CD8-positive, alpha-beta memory T cell (primary cell): ENCODE data around the gene NDOR1. TPM values are rescaled to one million over a fixed set of nuclear protein-coding genes. Genes with fewer than 3 reads are reported as not detected.

ENCODE experiments used
- CTCF ChIA-PET: fragments of 350-600 bp; sonication (Branson Sonifier 250); formaldehyde crosslinking; loops from one replicate; lab custom pipeline; 2021; ENCODE audit warnings: antibody characterized with exemption; lab: Charles Lee
- POLR2A ChIA-PET: fragments of 350-600 bp; sonication (Branson Sonifier 250); formaldehyde crosslinking; loops from one replicate; lab custom pipeline; 2021; ENCODE audit warnings: antibody characterized with exemption; lab: Charles Lee
- DNase-seq, 5 donors: peaks; one replicate each; pipeline versions ENCODE4 v3.0.0 to v3.0.0-alpha.2; 2020 to 2022; ENCODE audit warnings: mixed read lengths in 1 of 5
- H3K27ac ChIP-seq: one replicate; pipeline ENCODE4 v1.7.0; 2013; ENCODE audit warnings: low read depth, mild to moderate bottlenecking, low read length, moderate library complexity
- H3K27me3 ChIP-seq: 2 replicates; pipeline ENCODE4 v1.7.0; 2013; ENCODE audit warnings: low read length, mild to moderate bottlenecking; ENCODE audit not compliant: insufficient read depth, poor library complexity, severe bottlenecking
- H3K36me3 ChIP-seq: 2 replicates; pipeline ENCODE4 v1.7.0; 2013; ENCODE audit warnings: mild to moderate bottlenecking, low read length, moderate library complexity; ENCODE audit not compliant: insufficient read depth
- H3K4me1 ChIP-seq: 2 replicates; pipeline ENCODE4 v1.7.0; 2013; ENCODE audit warnings: mild to moderate bottlenecking, low read length, moderate library complexity; ENCODE audit not compliant: insufficient read depth
- H3K4me3 ChIP-seq: 2 replicates; pipeline ENCODE4 v1.7.0; 2013; ENCODE audit warnings: mild to moderate bottlenecking, low read length
- H3K9me3 ChIP-seq: 2 replicates; pipeline ENCODE4 v1.7.0; 2013; ENCODE audit warnings: mild to moderate bottlenecking, low read length
- H3K27ac Mint-ChIP-seq, 8 donors: one replicate each; pipeline ENCODE4 v1.8.0; 2020 to 2021; ENCODE audit warnings: mixed read lengths in 8 of 8, mild to moderate bottlenecking in 6 of 8, inconsistent platforms in 3 of 8, moderate library complexity in 3 of 8
- H3K27me3 Mint-ChIP-seq, 2 donors: one replicate each; pipeline ENCODE4 v1.8.0; 2020 to 2021; ENCODE audit warnings: mixed read lengths in 2 of 2, mild to moderate bottlenecking in 1 of 2, moderate library complexity in 1 of 2
- H3K36me3 Mint-ChIP-seq, 3 donors: one replicate each; pipeline ENCODE4 v1.8.0; 2020 to 2021; ENCODE audit warnings: mixed read lengths in 3 of 3, inconsistent platforms in 1 of 3, mild to moderate bottlenecking in 1 of 3
- H3K4me1 Mint-ChIP-seq, 3 donors: one replicate each; pipeline ENCODE4 v1.8.0; 2020 to 2021; ENCODE audit warnings: mixed read lengths in 3 of 3, inconsistent platforms in 1 of 3, mild to moderate bottlenecking in 1 of 3
- H3K4me3 Mint-ChIP-seq, 7 donors: one replicate each; pipeline ENCODE4 v1.8.0; 2020 to 2021; ENCODE audit warnings: mixed read lengths in 7 of 7, mild to moderate bottlenecking in 6 of 7, moderate library complexity in 4 of 7, inconsistent platforms in 2 of 7
- H3K9me3 Mint-ChIP-seq, 5 donors: one replicate each; pipeline ENCODE4 v1.8.0; 2020 to 2022; ENCODE audit warnings: mixed read lengths in 5 of 5, mild to moderate bottlenecking in 3 of 5, moderate library complexity in 2 of 5, inconsistent platforms in 1 of 5
- polyA plus RNA-seq: library from polyadenylated mRNA; unstranded; fragments of 300-500 nt; fragmentation: Illumina TruSeq; gene quantifications from one replicate; pipeline ENCODE4 v1.2.3, GENCODE V29; 2021
- total RNA-seq, 2 experiments: library from RNA; stranded (reverse); gene quantifications; one replicate each; pipeline ENCODE4 v1.2.3, GENCODE V29; 2021

The NDOR1 gene
- total and polyA plus RNA-seq, 3 experiments from 2014 or later: 9.9 to 47.4 (median 45.1) TPM

GRCh38 chr9:137247135-137247915 is 41.8 kb downstream of the NDOR1 start:
- DNase-seq: no peak
- CTCF ChIA-PET: interaction anchor here (2.8 kb wide), 1 partner anchor 10 kb away, joined by 11 read pairs; no protein-coding TSS in a partner anchor

GRCh38 chr9:137247916-137248175 is 42.3 kb downstream of the NDOR1 start:
- H3K27ac ChIP-seq: no peak overlapping the region
- Mint-ChIP-seq H3K4me1 (peaks cover 1 to 13% (median 4%) of the 10 kb centered on the region in 3 donors), H3K9me3 (no peaks in the 10 kb centered on the region), H3K27me3 (no peaks in the 10 kb centered on the region), H3K4me3 (no peak overlapping the region), H3K36me3 (peaks cover 0 to 10% (median 2%) of the 10 kb centered on the region in 3 donors), H3K27ac (no peak overlapping the region)
- POLR2A ChIA-PET: interaction anchor here (0.5 kb wide), 1 partner anchor 19 kb away, joined by 3 read pairs; no protein-coding TSS in a partner anchor
- CTCF ChIA-PET: interaction anchor here (2.8 kb wide), 1 partner anchor 11 kb away, joined by 11 read pairs; no protein-coding TSS in a partner anchor
- no peaks in the 10 kb centered on the region for H3K4me1 ChIP-seq
- H3K36me3 ChIP-seq: peaks cover 1% of the 10 kb centered on the region
- H3K27me3 ChIP-seq: no peaks in the 10 kb centered on the region
- no peak overlapping the region for H3K4me3 ChIP-seq
- H3K9me3 ChIP-seq: no peaks in the 10 kb centered on the region
- DNase-seq: no peak

More at GRCh38 chr9:137247135-137247915, 41.8 kb downstream of the NDOR1 start:
- no peaks in the 10 kb centered on the region for H3K9me3 Mint-ChIP-seq
- H3K27ac Mint-ChIP-seq: no peak overlapping the region
- peaks cover 0 to 15% (median 5%) of the 10 kb centered on the region in 3 donors for H3K36me3 Mint-ChIP-seq
- POLR2A ChIA-PET: no interaction called here
- no peak overlapping the region for H3K27ac ChIP-seq
- H3K4me1 Mint-ChIP-seq: peaks cover 7 to 18% (median 9%) of the 10 kb centered on the region in 3 donors
- H3K4me3 Mint-ChIP-seq: no peak overlapping the region
- H3K27me3 ChIP-seq: no peaks in the 10 kb centered on the region
- H3K9me3 ChIP-seq: no peaks in the 10 kb centered on the region
- peaks cover 6% of the 10 kb centered on the region for H3K36me3 ChIP-seq
- no peaks in the 10 kb centered on the region for H3K27me3 Mint-ChIP-seq
- H3K4me3 ChIP-seq: no peak overlapping the region
- peaks cover 5% of the 10 kb centered on the region for H3K4me1 ChIP-seq

GRCh38 chr9:137250329-137251193 is 45.1 kb downstream of the NDOR1 start:
- Histone ChIP-seq H3K4me1 (peaks cover 5% of the 10 kb centered on the region), H3K36me3 (no peaks in the 10 kb centered on the region), H3K27me3 (no peaks in the 10 kb centered on the region), H3K27ac (no peak overlapping the region), H3K9me3 (no peaks in the 10 kb centered on the region), H3K4me3 (no peak overlapping the region)
- Mint-ChIP-seq H3K9me3 (no peaks in the 10 kb centered on the region), H3K27ac (no peak overlapping the region), H3K4me1 (peaks cover 0 to 5% (median 4%) of the 10 kb centered on the region in 3 donors), H3K36me3 (peaks cover 0 to 2% (median 0%) of the 10 kb centered on the region in 3 donors), H3K4me3 (peak overlapping the region in 1 of 7 donors; percentile 40), H3K27me3 (no peaks in the 10 kb centered on the region)
- ChIA-PET POLR2A (no interaction called here), CTCF (no interaction called here)
- no peak for DNase-seq

- ChIA-PET POLR2A (no interaction called here), CTCF (no interaction called here)
- H3K36me3 Mint-ChIP-seq: peaks cover 0 to 5% (median 0%) of the 10 kb centered on the region in 3 donors
- no peaks in the 10 kb centered on the region for H3K27me3 ChIP-seq
- DNase-seq: no peak
- H3K9me3 ChIP-seq: no peaks in the 10 kb centered on the region
- H3K9me3 Mint-ChIP-seq: no peaks in the 10 kb centered on the region
- no peaks in the 10 kb centered on the region for H3K36me3 ChIP-seq
- peak within 1 kb of the TSS in 2 of 7 donors; percentile 27 to 40 for H3K4me3 Mint-ChIP-seq
- no peaks in the 10 kb centered on the region for H3K27me3 Mint-ChIP-seq
- no peak within 1 kb of the TSS for H3K4me3 ChIP-seq
- peaks cover 9% of the 10 kb centered on the region for H3K4me1 ChIP-seq
- no peak within 1 kb of the TSS for H3K27ac Mint-ChIP-seq
- H3K27ac ChIP-seq: no peak within 1 kb of the TSS
- peaks cover 1 to 11% (median 4%) of the 10 kb centered on the region in 3 donors for H3K4me1 Mint-ChIP-seq
Observed at GRCh38 chr9:137251194-137251461, 45.6 kb downstream of the NDOR1 start, which contains the start of gene STPG3. Gene STPG3, plus strand, starts transcription at chr9:137251286. Its CDS starts 1 bp downstream, at chr9:137251287.

- H3K4me3 ChIP-seq: no peak overlapping the region
- no peaks in the 10 kb centered on the region for H3K9me3 Mint-ChIP-seq
- H3K4me1 Mint-ChIP-seq: peaks cover 7 to 16% (median 8%) of the 10 kb centered on the region in 3 donors
- no peak overlapping the region for H3K27ac Mint-ChIP-seq
- H3K4me1 ChIP-seq: peaks cover 14% of the 10 kb centered on the region
- H3K27me3 Mint-ChIP-seq: no peaks in the 10 kb centered on the region
- H3K9me3 ChIP-seq: no peaks in the 10 kb centered on the region
- H3K36me3 Mint-ChIP-seq: peaks cover 0 to 9% (median 0%) of the 10 kb centered on the region in 3 donors
- POLR2A ChIA-PET: no interaction called here
- no peaks in the 10 kb centered on the region for H3K36me3 ChIP-seq
- peak overlapping the region in 1 of 7 donors; percentile 27 for H3K4me3 Mint-ChIP-seq
- CTCF ChIA-PET: interaction anchor here (6.2 kb wide), 1 partner anchor 11 kb away, joined by 43 read pairs; the partner anchor contains the start of gene TUBB4B
- DNase-seq: no peak
- H3K27me3 ChIP-seq: no peaks in the 10 kb centered on the region
- no peak overlapping the region for H3K27ac ChIP-seq
Observed at GRCh38 chr9:137251490-137252268, 46.2 kb downstream of the NDOR1 start.

- no peaks in the 10 kb centered on the region for H3K27me3 Mint-ChIP-seq
- H3K36me3 Mint-ChIP-seq: peaks cover 0 to 14% (median 0%) of the 10 kb centered on the region in 3 donors
- H3K27ac ChIP-seq: no peak overlapping the region
- H3K4me3 ChIP-seq: no peak overlapping the region
- peak overlapping the region in 1 of 7 donors; percentile 52 for H3K4me3 Mint-ChIP-seq
- H3K27ac Mint-ChIP-seq: no peak overlapping the region
- no peak for DNase-seq
- CTCF ChIA-PET: interaction anchor here (2.1 to 6.2 kb wide), 2 partner anchors 12 to 16 kb away, joined by 10 to 43 read pairs; partner anchors contain the start of gene TUBB4B
- peaks cover 8 to 22% (median 11%) of the 10 kb centered on the region in 3 donors for H3K4me1 Mint-ChIP-seq
- no peaks in the 10 kb centered on the region for H3K9me3 Mint-ChIP-seq
- H3K9me3 ChIP-seq: no peaks in the 10 kb centered on the region
- H3K4me1 ChIP-seq: peaks cover 18% of the 10 kb centered on the region
- H3K36me3 ChIP-seq: no peaks in the 10 kb centered on the region
- no peaks in the 10 kb centered on the region for H3K27me3 ChIP-seq
- POLR2A ChIA-PET: interaction anchor here (5.4 kb wide), 1 partner anchor 11 kb away, joined by 83 read pairs; the partner anchor contains the start of gene TUBB4B
Observed at GRCh38 chr9:137252555-137253506, 47.3 kb downstream of the NDOR1 start.
